ENCODE results near the gene ADGRG6. TPM values are rescaled to one million over a fixed set of nuclear protein-coding genes. Genes with fewer than 3 reads are reported as not detected.

Gene ADGRG6
- total RNA-seq, 1 experiment from 2014 or later: 30.3 TPM

GRCh38 chr6:142404751-142405150, 102.9 kb downstream of the ADGRG6 start:
- no peaks in the 10 kb centered on the region for H3K4me1 ChIP-seq (replicated peaks; ENCODE audit: insufficient read depth)
- intact Hi-C loops (cut with micrococcal nuclease; ENCODE audit: unreplicated experiment): no loop called here
- no peak overlapping the region for H3K4me2 ChIP-seq
- no TSS peak for BruUV-seq (replicated peaks)
- no peaks in the 10 kb centered on the region for H3K79me2 ChIP-seq (ENCODE audit: low read depth)
- no peaks in the 10 kb centered on the region for H3K36me3 ChIP-seq (ENCODE audit: low read depth)
- H3K9me2 ChIP-seq (ENCODE audit: insufficient read depth): no peaks in the 10 kb centered on the region
- H4K20me1 ChIP-seq (ENCODE audit: insufficient read depth): no peaks in the 10 kb centered on the region
- TF ChIP-seq EZH2 (IDR thresholded peaks at IDR 0.05; ENCODE audit: low read depth): no peak
- no peak for TF ChIP-seq CTCF (conservative IDR thresholded peaks at IDR 0.05)
- no peak for DNase-seq
- no peaks in the 10 kb centered on the region for H3K27me3 ChIP-seq (ENCODE audit: insufficient read depth, low read depth)
- H3K4me3 ChIP-seq: no peak overlapping the region
- H2AFZ ChIP-seq: no peak overlapping the region
- H3K27ac ChIP-seq: no peak overlapping the region
- CTCF ChIA-PET: no interaction called here
- no peaks in the 10 kb centered on the region for H3K9me3 ChIP-seq (ENCODE audit: insufficient read depth, low read depth)
- POLR2A ChIA-PET (ENCODE audit: unreplicated experiment): no interaction called here
- no peaks in the 10 kb centered on the region for H3F3A ChIP-seq (ENCODE audit: insufficient read depth, low read depth)

GRCh38 chr6:142406131-142406530, 104.3 kb downstream of the ADGRG6 start:
- POLR2A ChIA-PET (ENCODE audit: unreplicated experiment): no interaction called here
- TF ChIP-seq CTCF (conservative IDR thresholded peaks at IDR 0.05) (no peak), EZH2 (IDR thresholded peaks at IDR 0.05; ENCODE audit: low read depth) (no peak)
- H3K27ac ChIP-seq: no peak overlapping the region
- H2AFZ ChIP-seq: no peak overlapping the region
- H3K79me2 ChIP-seq (ENCODE audit: low read depth): no peaks in the 10 kb centered on the region
- CTCF ChIA-PET: no interaction called here
- no peaks in the 10 kb centered on the region for H3F3A ChIP-seq (ENCODE audit: insufficient read depth, low read depth)
- H3K36me3 ChIP-seq (ENCODE audit: low read depth): no peaks in the 10 kb centered on the region
- no peaks in the 10 kb centered on the region for H3K9me2 ChIP-seq (ENCODE audit: insufficient read depth)
- H4K20me1 ChIP-seq (ENCODE audit: insufficient read depth): no peaks in the 10 kb centered on the region
- DNase-seq: no peak
- no peak overlapping the region for H3K4me3 ChIP-seq
- no peaks in the 10 kb centered on the region for H3K9me3 ChIP-seq (ENCODE audit: insufficient read depth, low read depth)
- no TSS peak for BruUV-seq (replicated peaks)
- intact Hi-C loops (cut with micrococcal nuclease; ENCODE audit: unreplicated experiment): no loop called here
- no peaks in the 10 kb centered on the region for H3K27me3 ChIP-seq (ENCODE audit: insufficient read depth, low read depth)
- H3K4me1 ChIP-seq (replicated peaks; ENCODE audit: insufficient read depth): no peaks in the 10 kb centered on the region
- no peak overlapping the region for H3K4me2 ChIP-seq

- no peak overlapping the region for H3K4me3 ChIP-seq
- H2AFZ ChIP-seq: no peak overlapping the region
- H3K27me3 ChIP-seq (ENCODE audit: insufficient read depth, low read depth): no peaks in the 10 kb centered on the region
- H3F3A ChIP-seq (ENCODE audit: insufficient read depth, low read depth): peaks cover 3% of the 10 kb centered on the region; the same call in 1 of the 2 replicates
- no peaks in the 10 kb centered on the region for H4K20me1 ChIP-seq (ENCODE audit: insufficient read depth)
- TF ChIP-seq EZH2 (IDR thresholded peaks at IDR 0.05; ENCODE audit: low read depth): no peak
- TF ChIP-seq CTCF (conservative IDR thresholded peaks at IDR 0.05): no peak
- intact Hi-C loops (cut with micrococcal nuclease; ENCODE audit: unreplicated experiment): no loop called here
- no peaks in the 10 kb centered on the region for H3K79me2 ChIP-seq (ENCODE audit: low read depth)
- no peak overlapping the region for H3K27ac ChIP-seq
- H3K9me3 ChIP-seq (ENCODE audit: insufficient read depth, low read depth): no peaks in the 10 kb centered on the region
- no peaks in the 10 kb centered on the region for H3K36me3 ChIP-seq (ENCODE audit: low read depth)
- peaks cover 12% of the 10 kb centered on the region for H3K4me1 ChIP-seq (replicated peaks; ENCODE audit: insufficient read depth)
- ChIA-PET CTCF (interaction anchor here (0.7 kb wide), 2 partner anchors 36 to 67 kb away, joined by 4 to 12 read pairs; no protein-coding TSS in a partner anchor), POLR2A (ENCODE audit: unreplicated experiment) (interaction anchor here (0.6 kb wide), 1 partner anchor 107 kb away, joined by 5 read pairs; no protein-coding TSS in a partner anchor)
- no peaks in the 10 kb centered on the region for H3K9me2 ChIP-seq (ENCODE audit: insufficient read depth)
- no peak overlapping the region for H3K4me2 ChIP-seq
- BruUV-seq (replicated peaks): no TSS peak
- DNase-seq: no peak
Measured at GRCh38 chr6:142407685-142408273, 106.0 kb downstream of the ADGRG6 start.
